ENCODE measurements around the gene PRKCB.

DNA sequence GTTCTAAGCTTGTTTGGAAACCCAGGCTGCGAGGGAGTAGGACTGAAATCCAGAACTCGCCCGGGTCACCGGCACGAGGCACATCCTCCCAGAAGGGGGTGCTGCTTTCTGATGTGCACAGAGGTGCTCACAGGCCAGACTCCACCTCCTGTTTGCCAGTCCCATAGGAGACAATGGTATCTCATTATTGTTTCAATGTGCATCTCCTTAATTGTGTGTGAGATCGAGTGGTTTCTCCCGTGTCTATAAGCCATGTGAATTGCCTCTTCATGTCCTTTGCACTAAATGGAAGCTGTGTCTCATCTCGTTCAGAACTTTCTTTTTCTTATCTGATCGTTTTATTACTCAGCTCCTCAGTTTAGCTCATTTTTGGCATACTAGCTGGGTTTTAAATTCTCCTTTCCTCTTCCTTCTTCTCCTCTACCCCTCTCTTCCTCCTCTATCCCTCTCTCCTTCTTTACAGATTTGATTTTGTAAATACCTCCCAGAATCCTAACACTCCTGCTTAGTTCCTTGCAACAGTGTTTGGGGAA, 32.1 kb upstream of the PRKCB start:
- TF ChIP-seq, protein P1, sequence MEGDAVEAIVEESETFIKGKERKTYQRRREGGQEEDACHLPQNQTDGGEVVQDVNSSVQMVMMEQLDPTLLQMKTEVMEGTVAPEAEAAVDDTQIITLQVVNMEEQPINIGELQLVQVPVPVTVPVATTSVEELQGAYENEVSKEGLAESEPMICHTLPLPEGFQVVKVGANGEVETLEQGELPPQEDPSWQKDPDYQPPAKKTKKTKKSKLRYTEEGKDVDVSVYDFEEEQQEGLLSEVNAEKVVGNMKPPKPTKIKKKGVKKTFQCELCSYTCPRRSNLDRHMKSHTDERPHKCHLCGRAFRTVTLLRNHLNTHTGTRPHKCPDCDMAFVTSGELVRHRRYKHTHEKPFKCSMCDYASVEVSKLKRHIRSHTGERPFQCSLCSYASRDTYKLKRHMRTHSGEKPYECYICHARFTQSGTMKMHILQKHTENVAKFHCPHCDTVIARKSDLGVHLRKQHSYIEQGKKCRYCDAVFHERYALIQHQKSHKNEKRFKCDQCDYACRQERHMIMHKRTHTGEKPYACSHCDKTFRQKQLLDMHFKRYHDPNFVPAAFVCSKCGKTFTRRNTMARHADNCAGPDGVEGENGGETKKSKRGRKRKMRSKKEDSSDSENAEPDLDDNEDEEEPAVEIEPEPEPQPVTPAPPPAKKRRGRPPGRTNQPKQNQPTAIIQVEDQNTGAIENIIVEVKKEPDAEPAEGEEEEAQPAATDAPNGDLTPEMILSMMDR (IDR thresholded peaks at IDR 0.05; ENCODE audit: insufficient read depth, low read length): peak; percentile 50
- TF ChIP-seq POLR2AphosphoS5 (IDR thresholded peaks at IDR 0.05; ENCODE audit: low read depth) (no peak), GABPA (IDR thresholded peaks at IDR 0.05; ENCODE audit: low read depth) (no peak), SPI1 (IDR thresholded peaks at IDR 0.05; ENCODE audit: borderline replicate concordance, low read depth) (no peak)
- TF ChIP-seq, protein P2, sequence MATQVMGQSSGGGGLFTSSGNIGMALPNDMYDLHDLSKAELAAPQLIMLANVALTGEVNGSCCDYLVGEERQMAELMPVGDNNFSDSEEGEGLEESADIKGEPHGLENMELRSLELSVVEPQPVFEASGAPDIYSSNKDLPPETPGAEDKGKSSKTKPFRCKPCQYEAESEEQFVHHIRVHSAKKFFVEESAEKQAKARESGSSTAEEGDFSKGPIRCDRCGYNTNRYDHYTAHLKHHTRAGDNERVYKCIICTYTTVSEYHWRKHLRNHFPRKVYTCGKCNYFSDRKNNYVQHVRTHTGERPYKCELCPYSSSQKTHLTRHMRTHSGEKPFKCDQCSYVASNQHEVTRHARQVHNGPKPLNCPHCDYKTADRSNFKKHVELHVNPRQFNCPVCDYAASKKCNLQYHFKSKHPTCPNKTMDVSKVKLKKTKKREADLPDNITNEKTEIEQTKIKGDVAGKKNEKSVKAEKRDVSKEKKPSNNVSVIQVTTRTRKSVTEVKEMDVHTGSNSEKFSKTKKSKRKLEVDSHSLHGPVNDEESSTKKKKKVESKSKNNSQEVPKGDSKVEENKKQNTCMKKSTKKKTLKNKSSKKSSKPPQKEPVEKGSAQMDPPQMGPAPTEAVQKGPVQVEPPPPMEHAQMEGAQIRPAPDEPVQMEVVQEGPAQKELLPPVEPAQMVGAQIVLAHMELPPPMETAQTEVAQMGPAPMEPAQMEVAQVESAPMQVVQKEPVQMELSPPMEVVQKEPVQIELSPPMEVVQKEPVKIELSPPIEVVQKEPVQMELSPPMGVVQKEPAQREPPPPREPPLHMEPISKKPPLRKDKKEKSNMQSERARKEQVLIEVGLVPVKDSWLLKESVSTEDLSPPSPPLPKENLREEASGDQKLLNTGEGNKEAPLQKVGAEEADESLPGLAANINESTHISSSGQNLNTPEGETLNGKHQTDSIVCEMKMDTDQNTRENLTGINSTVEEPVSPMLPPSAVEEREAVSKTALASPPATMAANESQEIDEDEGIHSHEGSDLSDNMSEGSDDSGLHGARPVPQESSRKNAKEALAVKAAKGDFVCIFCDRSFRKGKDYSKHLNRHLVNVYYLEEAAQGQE (IDR thresholded peaks at IDR 0.05; ENCODE audit: insufficient replicate concordance, low read depth): no peak

Data from HL-60 (cell line).